Hair follicle dermal papilla cell (primary cell): ENCODE results near the gene TRAPPC4. TPM values are rescaled to one million over a fixed set of nuclear protein-coding genes. Genes with fewer than 3 reads are reported as not detected.

Experiments used
- small RNA-seq: library from RNA; depleted of rRNA; stranded (forward); fragments of <200 nt; gene quantifications from one replicate; pipeline ENCODE3, GENCODE V24; 2012
- total RNA-seq: library from RNA; depleted of rRNA; stranded (reverse); fragments of >200 nt; gene quantifications from 2 replicates; pipeline ENCODE4 v1.2.3, GENCODE V29; 2012

TRAPPC4 gene
- 36.9 and 38.5 TPM in 2 replicates for total RNA-seq

DNA sequence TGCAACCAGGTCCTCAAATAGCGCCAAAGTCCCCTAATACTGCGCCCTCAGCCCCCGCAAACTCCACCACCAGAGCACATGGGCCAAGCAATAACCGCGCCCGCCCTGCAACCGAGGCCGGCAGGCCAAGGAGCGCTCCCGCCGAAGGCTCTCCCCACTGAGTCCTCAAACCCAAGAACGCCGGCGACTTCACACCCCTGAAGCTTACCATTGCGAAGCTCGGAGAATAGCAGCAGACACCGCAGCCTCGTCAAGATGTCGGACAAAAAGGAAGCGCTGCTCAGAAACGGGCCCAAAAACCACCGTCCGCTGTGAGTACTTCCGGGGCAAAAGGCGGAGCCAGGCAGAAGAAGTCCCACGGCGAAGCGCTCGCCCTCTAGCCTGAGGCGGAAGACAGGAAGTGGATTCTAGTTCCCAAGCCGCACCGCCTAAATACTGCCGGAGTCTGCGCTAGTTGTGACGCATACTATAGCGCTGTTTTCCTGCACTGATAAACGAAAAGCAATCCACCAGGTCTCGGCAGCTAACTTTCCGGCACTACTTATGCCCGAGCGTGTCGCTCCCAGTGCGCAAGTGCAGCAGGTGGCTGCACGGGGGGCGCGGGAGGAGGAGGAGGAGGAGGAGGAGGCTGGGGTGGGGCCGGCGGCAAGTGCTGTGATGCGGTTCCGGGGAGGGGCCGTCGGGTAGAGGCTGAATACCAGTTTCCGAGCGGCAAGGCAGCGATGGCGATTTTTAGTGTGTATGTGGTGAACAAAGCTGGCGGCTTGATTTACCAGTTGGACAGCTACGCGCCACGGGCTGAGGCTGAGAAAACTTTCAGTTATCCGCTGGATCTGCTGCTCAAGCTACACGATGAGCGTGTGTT lies at the start of gene TRAPPC4, which contains the start of gene RPS25:
TSS of gene TRAPPC4 (plus strand) at position 693 of the 865 bp plus-strand sequence. CDS start at position 723, 30 bp downstream.
TSS of gene RPS25 (minus strand) at position 270 of the 865 bp plus-strand sequence. CDS start at position 211, 59 bp downstream.

DNA sequence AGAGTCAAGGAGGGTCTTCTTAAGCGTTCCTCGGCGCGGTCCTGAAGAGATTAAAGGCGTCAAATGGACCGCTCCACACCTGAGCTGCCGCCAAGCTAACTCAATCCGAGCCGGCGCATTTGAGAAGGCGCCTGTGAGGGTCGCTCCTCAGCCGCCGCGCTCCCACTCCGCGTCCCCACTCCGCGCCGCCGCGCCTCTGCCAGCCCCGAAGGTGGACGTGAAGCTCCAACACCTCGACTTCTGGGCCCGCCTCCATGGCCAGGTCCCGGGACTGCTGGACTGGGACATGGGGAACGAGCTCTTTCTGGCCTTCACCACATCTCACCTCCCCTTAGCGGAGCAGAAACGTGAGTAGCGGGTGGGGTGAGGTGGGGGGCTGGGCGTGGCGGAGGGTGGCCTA lies 46.9 kb upstream of the TRAPPC4 start, which contains the start of gene FOXR1:
TSS of gene FOXR1 (plus strand) at position 116 of the 400 bp plus-strand sequence. CDS start at position 287, 171 bp downstream.

DNA sequence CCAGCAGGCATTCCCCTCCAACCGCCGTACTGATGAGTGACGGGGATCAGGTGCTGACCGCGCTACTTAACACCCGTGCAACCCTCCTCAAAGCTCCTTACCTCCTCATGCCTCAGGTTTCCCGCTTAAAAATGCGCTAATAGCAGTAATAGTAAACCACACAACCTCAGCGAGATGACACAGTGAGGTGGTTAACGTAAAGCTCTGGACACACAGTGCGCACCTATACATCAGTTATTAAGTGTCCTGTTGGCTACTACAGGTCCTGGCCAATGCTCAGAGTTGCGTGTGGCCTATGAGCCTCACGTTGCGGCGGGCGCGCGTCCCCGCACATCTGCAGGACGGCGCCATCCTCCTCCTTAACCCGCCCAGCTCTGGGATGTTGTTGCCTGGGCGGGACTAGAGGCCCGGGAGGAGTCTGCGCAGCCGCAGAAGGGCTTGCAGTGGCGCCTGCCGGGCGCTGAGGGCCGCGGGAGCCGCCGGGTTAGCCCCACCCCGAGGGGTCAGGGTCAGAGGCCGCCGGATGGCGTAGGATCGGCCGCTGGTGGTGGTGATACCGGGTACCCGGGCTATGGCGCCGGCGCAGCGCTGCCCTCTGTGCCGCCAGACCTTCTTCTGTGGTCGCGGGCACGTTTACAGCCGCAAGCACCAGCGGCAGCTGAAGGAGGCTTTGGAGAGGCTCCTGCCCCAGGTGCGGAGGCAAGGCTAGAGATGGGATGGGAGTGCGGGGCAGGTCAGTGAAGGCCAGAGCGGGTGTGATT lies 20.8 kb upstream of the TRAPPC4 start, which contains the start of gene CENATAC:
TSS of gene CENATAC (plus strand) at position 512 of the 761 bp plus-strand sequence. CDS start at position 572, 60 bp downstream.

DNA sequence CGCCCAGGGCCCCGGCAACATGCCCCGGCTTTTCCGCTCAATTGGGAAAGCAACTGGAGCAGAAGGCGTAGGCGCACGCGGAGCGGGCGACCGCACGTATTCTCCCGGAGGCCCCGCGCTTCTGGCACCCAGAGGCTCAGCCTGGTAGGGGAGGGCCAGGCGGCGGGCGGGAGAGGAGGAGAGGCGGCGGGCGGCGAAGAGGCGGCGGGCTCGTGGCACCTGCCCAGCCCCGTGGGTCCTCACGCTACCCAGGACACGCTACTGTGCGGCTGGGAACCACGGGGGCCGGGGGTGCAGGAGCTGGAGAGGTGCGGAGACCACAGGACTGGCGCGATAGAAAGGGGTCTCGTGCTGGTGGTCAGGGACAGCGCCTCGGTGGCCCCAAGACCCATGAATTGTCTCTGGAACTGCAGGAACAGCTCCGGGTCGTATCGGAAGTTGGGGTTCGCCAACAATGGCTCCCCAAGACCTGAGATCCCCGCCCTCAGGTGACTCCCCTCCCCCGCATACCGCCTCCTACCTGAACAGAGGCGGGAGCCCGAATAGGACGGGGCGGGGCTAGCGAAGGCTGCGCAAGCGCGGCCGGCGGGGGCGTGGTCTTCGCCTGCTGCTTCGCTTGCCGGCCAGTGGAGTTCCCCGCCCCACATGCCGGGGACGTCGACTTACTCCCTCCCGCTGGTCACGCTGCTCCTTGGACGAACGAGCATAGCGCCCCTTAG lies 11.9 kb downstream of the TRAPPC4 start, which contains the start of gene SLC37A4:
TSS of gene SLC37A4 (minus strand) at position 549 of the 719 bp plus-strand sequence.

GRCh38 chr11:119057000-119057769 lies 38.6 kb downstream of the TRAPPC4 start, which contains the start of gene HYOU1:
Gene HYOU1, minus strand, starts transcription at chr11:119057205. Its CDS starts 1,045 bp downstream, at chr11:119056160.

GRCh38 chr11:119067371-119068222 lies 49.0 kb downstream of the TRAPPC4 start, which contains the start of gene VPS11:
Gene VPS11, plus strand, starts transcription at chr11:119067818. Its CDS starts 6 bp downstream, at chr11:119067824.

Small RNA genes lying within 50 kb of the gene (small RNA-seq; reads per million reads assigned to genes)
- not detected for gene AP003392.2
- gene RF00017: not detected
- not detected for gene RF00019

Other genes with a start within 250 kb of the TRAPPC4 start
- gene DDX6, start 227.6 kb upstream of the TRAPPC4 start, total RNA-seq: 160 and 166 TPM in 2 replicates
- not detected in 2 replicates for gene CXCR5, start 134.9 kb upstream of the TRAPPC4 start, total RNA-seq
- gene BCL9L, start 92.8 kb upstream of the TRAPPC4 start, total RNA-seq: 60.5 and 63.8 TPM in 2 replicates
- not detected in 2 replicates for gene UPK2, start 62.5 kb upstream of the TRAPPC4 start, total RNA-seq
- not detected in 2 replicates for gene FOXR1, start 47.0 kb upstream of the TRAPPC4 start, total RNA-seq
- gene CENATAC, start 20.6 kb upstream of the TRAPPC4 start, total RNA-seq: 24.5 and 26.4 TPM in 2 replicates
- 360 and 436 TPM in 2 replicates for gene RPS25, start 423 bp upstream of the TRAPPC4 start, total RNA-seq
- gene SLC37A4, start 12.1 kb downstream of the TRAPPC4 start, total RNA-seq: 10.7 and 11.8 TPM in 2 replicates
- 110 and 138 TPM in 2 replicates for gene HYOU1, start 38.4 kb downstream of the TRAPPC4 start, total RNA-seq
- 29.4 and 31.7 TPM in 2 replicates for gene VPS11, start 49.1 kb downstream of the TRAPPC4 start, total RNA-seq
- gene HMBS, start 66.1 kb downstream of the TRAPPC4 start, total RNA-seq: 7.3 and 9.7 TPM in 2 replicates
- gene DPAGT1, start 83.1 kb downstream of the TRAPPC4 start, total RNA-seq: 15.1 and 20.1 TPM in 2 replicates
- gene C2CD2L, start 88.6 kb downstream of the TRAPPC4 start, total RNA-seq: 2.8 and 4.4 TPM in 2 replicates
- 18.0 and 25.3 TPM in 2 replicates for gene HINFP, start 102.8 kb downstream of the TRAPPC4 start, total RNA-seq
- 0.12 and 0.32 TPM in 2 replicates for gene ABCG4, start 130.3 kb downstream of the TRAPPC4 start, total RNA-seq
- 27.7 and 28.7 TPM in 2 replicates for gene NLRX1, start 150.0 kb downstream of the TRAPPC4 start, total RNA-seq
- gene NHERF4, start 166.7 kb downstream of the TRAPPC4 start, total RNA-seq: not detected in 2 replicates
- 12.5 and 16.2 TPM in 2 replicates for gene CBL, start 187.6 kb downstream of the TRAPPC4 start, total RNA-seq